Neural cell (in vitro differentiated cells): ENCODE results near the gene ST6GALNAC3. TPM values are rescaled to one million over a fixed set of nuclear protein-coding genes. Genes with fewer than 3 reads are reported as not detected.
"Not testable (repeated sequence)": the region's sequence is repeated elsewhere in the genome, so short reads cannot be mapped to it uniquely, and the experiment has no call there.

Source experiments
- H2AFZ ChIP-seq: fragments of 200-600, 300-800 bp; sonication (generic), shearing (Covaris generic); 2 replicates; pipeline ENCODE4 v1.6.0; 2014; ENCODE audit warnings: low read depth, mild to moderate bottlenecking, antibody characterized with exemption, low read length, moderate library complexity
- H3F3A ChIP-seq: fragments of 200-600 bp; shearing (Covaris generic); 2 replicates; pipeline ENCODE4 v1.6.1; 2016; ENCODE audit warnings: mild to moderate bottlenecking, moderate library complexity, mixed read lengths, antibody characterized with exemption, low read length; ENCODE audit not compliant: insufficient read depth, poor library complexity, severe bottlenecking
- H3K27ac ChIP-seq: fragments of 200-600, 300-800 bp; sonication (generic), shearing (Covaris generic); 2 replicates; pipeline ENCODE4 v1.5.1; 2014; ENCODE audit warnings: mild to moderate bottlenecking, low read length, moderate library complexity
- H3K27me3 ChIP-seq: fragments of 300-800, 200-600 bp; sonication (generic), shearing (Covaris generic); 2 replicates; pipeline ENCODE4 v1.6.0; 2014; ENCODE audit warnings: mild to moderate bottlenecking, low read depth, low read length, moderate library complexity; ENCODE audit not compliant: insufficient read depth
- H3K36me3 ChIP-seq: fragments of 300-800, 200-600 bp; sonication (generic), shearing (Covaris generic); 2 replicates; pipeline ENCODE4 v1.5.1; 2014; ENCODE audit warnings: mild to moderate bottlenecking, antibody characterized with exemption, low read length, moderate library complexity; ENCODE audit not compliant: insufficient read depth
- H3K4me2 ChIP-seq: fragments of 300-800, 200-600 bp; sonication (generic), shearing (Covaris generic); 2 replicates; pipeline ENCODE4 v1.6.0; 2014; ENCODE audit warnings: mild to moderate bottlenecking, low read length
- H3K4me3 ChIP-seq: fragments of 300-800, 200-600 bp; sonication (generic), shearing (Covaris generic); 2 replicates; pipeline ENCODE4 v1.5.1; 2014; ENCODE audit warnings: mild to moderate bottlenecking, low read length, moderate library complexity
- H3K79me2 ChIP-seq: fragments of 200-600 bp; shearing (Covaris generic); replicated peaks from 2 replicates; pipeline ENCODE4 v1.6.0; 2014; ENCODE audit warnings: mild to moderate bottlenecking, low read length, moderate library complexity; ENCODE audit not compliant: insufficient read depth
- H3K9ac ChIP-seq: fragments of 300-800, 200-600 bp; sonication (generic), shearing (Covaris generic); 2 replicates; pipeline ENCODE4 v1.6.1; 2016; ENCODE audit warnings: mild to moderate bottlenecking, low read length, mixed read lengths
- H3K9me2 ChIP-seq: fragments of 200-600 bp; shearing (Covaris generic); 2 replicates; pipeline ENCODE4 v1.6.1; 2016; ENCODE audit warnings: mild to moderate bottlenecking, low read length, mixed read lengths; ENCODE audit not compliant: insufficient read depth
- H3K9me3 ChIP-seq: fragments of 200-600, 300-800 bp; sonication (generic), shearing (Covaris generic); 2 replicates; pipeline ENCODE4 v1.6.1; 2016; ENCODE audit warnings: mild to moderate bottlenecking, mixed run types, low read length, moderate library complexity, mixed read lengths
- H4K20me1 ChIP-seq: fragments of 200-600 bp; shearing (Covaris generic); 2 replicates; pipeline ENCODE4 v1.6.1; 2016; ENCODE audit warnings: mild to moderate bottlenecking, mixed run types; ENCODE audit not compliant: insufficient read depth
- CTCF ChIP-seq: fragments of 450-650 bp; IDR thresholded peaks from 2 replicates; pipeline ENCODE4 v1.5.1; 2014; ENCODE audit warnings: antibody characterized with exemption, mild to moderate bottlenecking, moderate library complexity; ENCODE audit not compliant: poor library complexity, severe bottlenecking
- EP300 ChIP-seq: fragments of 450-650 bp; conservative IDR thresholded peaks from 2 replicates; pipeline ENCODE4 v1.6.1; 2014; ENCODE audit warnings: antibody characterized with exemption, mild to moderate bottlenecking, moderate library complexity; ENCODE audit not compliant: poor library complexity, severe bottlenecking
- EZH2 ChIP-seq: fragments of 200-600, 300-800 bp; shearing (Covaris generic), sonication (generic); IDR thresholded peaks from 2 replicates; pipeline ENCODE4 v1.6.1; 2014; ENCODE audit warnings: antibody characterized with exemption, low read length, borderline replicate concordance, mild to moderate bottlenecking; ENCODE audit not compliant: insufficient read depth, poor library complexity, severe bottlenecking
- MXI1 ChIP-seq: fragments of 450-650 bp; conservative IDR thresholded peaks from 2 replicates; pipeline ENCODE4 v1.6.1; 2014; ENCODE audit warnings: antibody characterized with exemption, mild to moderate bottlenecking; ENCODE audit not compliant: poor library complexity, severe bottlenecking
- POLR2AphosphoS5 ChIP-seq: IDR thresholded peaks from 2 replicates; pipeline ENCODE4 v1.6.1; 2012
- RAD21 ChIP-seq: fragments of 450-650 bp; conservative IDR thresholded peaks from 2 replicates; pipeline ENCODE4 v1.6.1; 2014; ENCODE audit warnings: antibody characterized with exemption, mild to moderate bottlenecking, moderate library complexity
- REST ChIP-seq: IDR thresholded peaks from 2 replicates; pipeline ENCODE4 v1.6.1; 2012; ENCODE audit warnings: borderline replicate concordance
- SMC3 ChIP-seq: fragments of 450-650 bp; conservative IDR thresholded peaks from 2 replicates; pipeline ENCODE4 v1.6.1; 2014; ENCODE audit warnings: antibody characterized with exemption, mild to moderate bottlenecking, moderate library complexity; ENCODE audit not compliant: poor library complexity
- TAF1 ChIP-seq: IDR thresholded peaks from 2 replicates; pipeline ENCODE4 v1.6.1; 2012; ENCODE audit warnings: low read depth
- polyA plus RNA-seq: library from polyadenylated mRNA; depleted of rRNA; stranded (reverse); fragments of >200 nt; gene quantifications from 2 replicates; pipeline ENCODE4 v1.2.3, GENCODE V29; 2014

Gene ST6GALNAC3
- polyA plus RNA-seq, 1 donor from 2014 or later: 3.6 TPM

GRCh38 chr1:76048926-76049325, 25.6 kb upstream of the ST6GALNAC3 start:
- H3K4me3 ChIP-seq: no peak overlapping the region
- H3K27me3 ChIP-seq: no peaks in the 10 kb centered on the region
- no peaks in the 10 kb centered on the region for H3K9me2 ChIP-seq
- no peaks in the 10 kb centered on the region for H4K20me1 ChIP-seq
- no peaks in the 10 kb centered on the region for H3K9me3 ChIP-seq
- no peak overlapping the region for H3K4me2 ChIP-seq
- no peak overlapping the region for H2AFZ ChIP-seq
- H3F3A ChIP-seq: no peaks in the 10 kb centered on the region
- TF ChIP-seq SMC3: no peak
- TF ChIP-seq POLR2AphosphoS5: no peak
- TF ChIP-seq RAD21: no peak
- TF ChIP-seq REST: no peak
- no peak for TF ChIP-seq EZH2
- no peak for TF ChIP-seq TAF1
- no peak for TF ChIP-seq MXI1
- TF ChIP-seq CTCF: no peak
- TF ChIP-seq EP300: no peak
- no peak overlapping the region for H3K9ac ChIP-seq
- no peaks in the 10 kb centered on the region for H3K36me3 ChIP-seq
- no peak overlapping the region for H3K27ac ChIP-seq
- no peaks in the 10 kb centered on the region for H3K79me2 ChIP-seq

GRCh38 chr1:76049498-76049897, 25.0 kb upstream of the ST6GALNAC3 start:
- no peaks in the 10 kb centered on the region for H3K9me3 ChIP-seq
- H3F3A ChIP-seq: no peaks in the 10 kb centered on the region
- no peak overlapping the region for H3K27ac ChIP-seq
- TF ChIP-seq MXI1: no peak
- TF ChIP-seq POLR2AphosphoS5: no peak
- no peak for TF ChIP-seq REST
- TF ChIP-seq RAD21: no peak
- no peak overlapping the region for H3K4me3 ChIP-seq
- H2AFZ ChIP-seq: no peak overlapping the region
- no peak overlapping the region for H3K4me2 ChIP-seq
- no peak overlapping the region for H3K9ac ChIP-seq
- no peaks in the 10 kb centered on the region for H3K27me3 ChIP-seq
- no peaks in the 10 kb centered on the region for H4K20me1 ChIP-seq
- H3K79me2 ChIP-seq: no peaks in the 10 kb centered on the region
- H3K36me3 ChIP-seq: no peaks in the 10 kb centered on the region
- no peaks in the 10 kb centered on the region for H3K9me2 ChIP-seq

- H3K36me3 ChIP-seq, H3F3A ChIP-seq, H3K9ac ChIP-seq, H3K9me3 ChIP-seq, H3K79me2 ChIP-seq, H3K27ac ChIP-seq, H3K9me2 ChIP-seq, H4K20me1 ChIP-seq, H3K4me2 ChIP-seq, H3K4me3 ChIP-seq, H3K27me3 ChIP-seq, H2AFZ ChIP-seq: not testable (repeated sequence)
Measured at GRCh38 chr1:76050073-76050472, 24.5 kb upstream of the ST6GALNAC3 start.
